GM19468 (cell line): Measurements from ENCODE around the gene CEP70.

ENCODE experiments used
- ATAC-seq: cut with Tn5 transposase; IDR thresholded peaks from one replicate; pipeline ENCODE4 v1.9.1; 2021; ENCODE audit warnings: mild to moderate bottlenecking, moderate library complexity, moderate number of reproducible peaks; ENCODE audit not compliant: unreplicated experiment; ENCODE audit errors: extremely low read depth

Gene CEP70

DNA sequence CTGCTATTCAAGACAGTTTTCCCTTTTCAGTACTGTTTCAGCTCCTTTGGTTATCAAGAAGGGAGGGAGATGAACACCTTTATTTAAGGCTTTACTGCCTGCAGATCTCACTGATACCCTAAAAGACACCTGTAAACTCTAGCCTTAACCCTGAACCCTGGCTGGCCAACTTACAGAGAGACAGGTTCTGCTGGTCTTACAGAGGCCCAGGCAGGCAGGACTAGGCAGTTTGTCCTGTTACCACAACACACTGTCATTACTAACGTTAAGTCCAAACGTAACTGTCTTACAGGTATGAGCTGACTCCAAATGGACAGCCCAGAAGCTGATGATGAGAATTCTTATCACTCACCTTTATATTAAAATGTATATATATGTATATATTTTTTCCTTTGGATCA, 117.5 kb downstream of the CEP70 start:
- ATAC-seq, result no peak

DNA sequence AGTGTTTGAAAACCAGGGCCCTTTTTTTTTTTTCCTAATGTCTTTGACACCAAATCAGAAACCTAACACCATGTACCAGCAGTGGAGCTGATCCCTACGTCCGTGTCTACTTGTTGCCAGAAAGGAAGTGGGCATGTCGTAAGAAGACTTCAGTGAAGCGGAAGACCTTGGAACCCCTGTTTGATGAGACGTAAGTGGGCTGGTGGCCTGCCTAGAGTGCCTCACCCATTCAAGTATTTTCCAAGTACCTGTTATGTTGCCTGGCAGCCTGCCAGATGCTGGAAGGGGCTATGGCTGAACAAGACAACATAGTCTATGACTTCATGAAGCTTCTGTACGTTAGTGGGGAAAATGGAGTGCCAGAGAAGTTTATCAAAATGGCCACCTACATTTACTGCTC, 119.9 kb downstream of the CEP70 start:
- ATAC-seq, result no peak

DNA sequence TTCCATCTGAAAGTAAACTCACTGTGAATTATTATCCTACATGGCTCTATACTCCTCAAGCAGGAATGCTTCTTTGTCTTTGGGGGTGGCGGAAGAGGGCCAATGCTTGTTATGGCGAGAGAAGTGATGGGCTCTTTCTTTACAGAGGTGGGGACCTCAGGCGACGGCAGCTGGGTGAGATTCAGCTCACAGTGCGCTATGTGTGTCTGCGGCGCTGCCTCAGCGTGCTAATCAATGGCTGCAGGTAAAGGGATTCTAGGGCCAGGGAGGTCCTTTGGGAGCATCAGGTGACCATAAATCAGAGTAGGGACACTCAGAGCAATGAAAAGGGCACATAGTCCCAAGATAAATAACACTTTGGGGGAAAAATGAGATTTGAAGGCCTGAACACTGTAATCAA, 120.7 kb downstream of the CEP70 start:
- ATAC-seq, result no peak

DNA sequence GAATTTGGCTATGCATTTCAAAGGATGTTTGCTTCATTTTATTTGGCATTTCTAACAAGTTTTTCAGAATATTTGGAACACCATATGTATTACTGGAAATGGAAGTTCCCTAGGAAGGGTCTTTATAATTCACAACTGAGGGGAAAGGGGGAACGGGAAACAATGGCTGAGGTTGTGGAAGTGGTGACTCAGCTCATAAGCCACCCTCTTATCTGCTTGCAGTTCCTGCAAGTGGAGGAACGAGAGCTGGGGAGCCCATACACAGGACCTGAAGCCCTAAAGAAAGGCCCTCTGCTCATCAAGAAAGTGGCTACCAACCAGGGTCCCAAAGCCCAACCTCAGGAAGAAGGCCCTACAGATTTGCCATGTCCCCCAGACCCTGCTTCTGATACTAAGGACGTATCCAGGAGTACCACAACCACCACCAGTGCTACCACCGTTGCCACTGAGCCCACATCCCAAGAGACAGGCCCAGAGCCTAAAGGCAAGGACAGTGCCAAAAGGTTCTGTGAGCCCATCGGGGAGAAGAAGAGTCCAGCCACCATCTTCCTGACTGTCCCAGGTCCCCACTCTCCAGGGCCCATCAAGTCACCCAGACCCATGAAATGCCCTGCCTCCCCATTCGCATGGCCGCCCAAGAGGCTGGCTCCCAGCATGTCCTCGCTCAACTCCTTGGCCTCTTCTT, 121.8 kb downstream of the CEP70 start:
- ATAC-seq, result no peak

DNA sequence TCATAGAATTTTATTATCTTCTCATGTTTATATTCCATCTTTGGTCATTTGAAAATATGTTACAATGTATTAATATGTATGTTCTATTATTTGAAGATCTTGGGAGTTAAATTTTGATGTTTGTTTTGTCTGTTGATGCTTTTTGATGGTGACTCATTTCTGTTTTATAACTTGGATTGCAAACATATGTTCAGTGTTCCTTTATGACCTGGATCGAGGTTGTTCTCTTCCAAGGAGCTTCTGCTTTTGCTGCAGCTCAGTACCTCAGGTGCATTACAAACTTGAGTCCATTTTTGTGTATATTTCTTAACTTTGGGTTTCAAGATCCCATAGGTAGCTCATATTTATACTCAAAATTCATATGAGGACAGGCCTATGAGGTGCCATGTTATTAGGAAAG, 122.6 kb downstream of the CEP70 start:
- ATAC-seq, result no peak

GRCh38 chr3:138470687-138471086, 123.4 kb downstream of the CEP70 start:
- ATAC-seq, result no peak

GRCh38 chr3:138469874-138470273, 124.2 kb downstream of the CEP70 start:
- no peak for ATAC-seq

- ATAC-seq, result no peak
These were observed 125.2 kb downstream of the CEP70 start for GRCh38 chr3:138468886-138469285.

DNA sequence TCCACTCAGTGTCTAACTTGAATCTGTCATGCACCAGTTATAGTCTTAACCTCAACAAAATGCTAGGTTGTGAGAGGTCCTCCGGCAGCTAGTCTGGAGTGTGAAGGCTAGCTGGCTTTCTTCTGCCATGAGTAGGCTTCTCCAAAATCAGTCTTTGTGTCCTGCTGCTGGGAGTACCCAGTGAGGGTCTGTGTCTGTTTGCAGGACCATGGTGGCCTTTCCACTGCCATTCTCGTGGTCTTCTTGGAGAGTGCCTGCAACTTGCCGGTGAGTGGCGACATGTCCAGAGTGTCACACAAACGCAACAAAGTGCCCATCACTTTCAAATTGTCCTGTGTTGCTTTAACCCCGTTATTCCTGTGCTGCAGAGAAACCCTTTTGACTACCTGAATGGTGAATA, 125.6 kb downstream of the CEP70 start:
- ATAC-seq, result no peak

DNA sequence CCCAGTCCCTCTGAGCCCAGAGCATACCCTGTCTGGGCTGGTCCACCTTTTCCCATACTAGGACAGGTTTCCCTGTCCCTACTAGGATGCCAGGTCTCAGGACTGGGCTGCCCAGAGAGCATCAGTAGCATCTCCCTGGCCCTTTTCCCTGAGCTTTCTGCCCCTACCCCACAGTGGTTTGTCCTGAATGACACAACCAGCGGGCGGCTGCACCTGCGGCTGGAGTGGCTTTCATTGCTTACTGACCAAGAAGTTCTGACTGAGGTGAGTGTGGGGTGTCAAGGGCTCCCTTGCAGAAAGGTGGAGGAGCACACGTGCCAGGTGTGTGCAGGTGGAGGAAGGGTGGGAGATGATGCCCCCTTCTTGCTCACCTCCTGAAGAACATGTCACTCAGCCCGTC, 126.1 kb downstream of the CEP70 start:
- no peak for ATAC-seq

GRCh38 chr3:138465925-138466324, 128.1 kb downstream of the CEP70 start:
- no peak for ATAC-seq

DNA sequence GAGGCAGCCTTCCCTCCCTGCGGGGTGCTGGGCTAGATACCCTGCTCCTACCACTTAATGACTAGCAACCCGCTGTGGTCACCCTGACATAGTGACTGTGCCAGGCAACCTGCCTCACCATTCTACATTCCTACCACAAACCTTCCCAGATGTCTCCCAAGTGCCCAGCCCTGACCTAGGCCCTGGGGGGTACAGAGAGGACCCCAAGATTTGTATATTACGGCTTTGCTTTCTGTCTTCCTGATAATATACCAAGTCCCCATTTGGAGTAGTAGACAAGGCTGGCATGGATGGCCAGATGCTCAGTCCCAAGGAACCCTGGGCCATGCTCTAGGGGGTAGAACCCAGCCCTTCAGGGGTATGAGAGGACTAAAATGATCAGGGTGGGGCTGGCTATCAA, 128.6 kb downstream of the CEP70 start:
- ATAC-seq, result no peak

DNA sequence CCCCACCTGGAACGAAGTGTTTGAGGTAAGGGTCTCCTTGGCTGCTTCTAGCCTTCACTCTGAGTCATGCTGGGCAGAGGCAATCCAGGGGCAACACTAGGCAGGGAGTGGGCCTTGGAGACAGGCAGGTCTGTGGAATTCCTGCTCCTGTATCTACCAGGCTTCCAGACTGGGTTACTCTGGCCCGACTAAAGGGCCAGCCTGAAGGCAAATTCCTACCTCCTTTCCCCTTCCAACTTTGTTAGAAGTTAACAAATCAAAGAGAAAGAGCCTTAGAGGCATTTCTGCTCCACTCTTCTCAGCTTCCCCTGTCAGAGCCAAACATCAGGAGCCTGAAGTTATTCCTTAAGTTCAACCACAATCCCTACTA, 129.6 kb downstream of the CEP70 start:
- no peak for ATAC-seq

GRCh38 chr3:138463724-138464490, 130.2 kb downstream of the CEP70 start:
- ATAC-seq, result no peak

- ATAC-seq, result no peak
These were observed 132.2 kb downstream of the CEP70 start for GRCh38 chr3:138461896-138462295.

- ATAC-seq, result no peak
These were observed 132.8 kb downstream of the CEP70 start for GRCh38 chr3:138461246-138461645.

- ATAC-seq, result no peak
These were observed 133.4 kb downstream of the CEP70 start for GRCh38 chr3:138460536-138461205.

DNA sequence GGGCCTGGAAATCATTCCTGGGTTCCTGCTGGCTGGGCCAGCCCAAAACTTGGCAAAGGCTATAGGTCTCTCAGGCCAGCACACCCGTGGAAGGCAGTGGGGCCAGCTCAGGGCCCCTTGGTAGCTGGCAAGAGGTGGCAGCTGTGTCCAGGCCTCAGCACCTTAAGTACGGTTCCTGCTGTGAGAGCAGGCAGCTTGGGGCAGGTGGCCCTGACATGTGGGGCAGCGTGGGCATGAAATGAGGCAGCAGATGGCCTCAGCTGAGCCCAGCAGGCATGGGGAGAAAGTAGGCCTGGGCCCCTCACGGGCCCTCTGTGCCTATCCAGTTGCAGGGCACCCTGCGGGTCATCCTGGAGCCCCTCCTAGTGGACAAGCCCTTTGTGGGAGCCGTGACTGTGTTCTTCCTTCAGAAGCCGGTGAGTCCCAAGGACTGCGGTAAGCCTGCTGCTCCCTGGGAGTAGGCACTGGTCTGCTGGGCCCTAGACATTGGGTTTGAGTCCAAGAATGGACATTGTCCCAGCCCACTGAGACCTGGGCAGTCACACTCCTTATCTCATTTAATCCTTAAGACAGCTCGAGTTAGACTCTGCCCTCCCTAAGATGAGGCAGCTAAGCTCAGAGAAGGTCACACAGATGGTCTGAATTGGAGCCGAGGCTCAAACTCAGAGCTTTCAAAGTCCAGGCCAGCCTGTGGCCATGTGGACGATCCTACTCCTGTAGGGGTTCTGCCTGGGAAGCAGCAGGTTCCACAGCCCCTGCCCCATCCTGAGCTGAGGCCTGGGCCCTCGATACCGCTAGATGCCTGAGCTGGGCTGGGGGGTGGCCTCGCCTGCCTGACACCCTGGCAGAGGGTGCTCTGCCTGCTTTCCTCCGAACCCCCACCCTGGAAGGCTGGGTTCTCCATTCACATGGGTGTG, 134.2 kb downstream of the CEP70 start:
- no peak for ATAC-seq

DNA sequence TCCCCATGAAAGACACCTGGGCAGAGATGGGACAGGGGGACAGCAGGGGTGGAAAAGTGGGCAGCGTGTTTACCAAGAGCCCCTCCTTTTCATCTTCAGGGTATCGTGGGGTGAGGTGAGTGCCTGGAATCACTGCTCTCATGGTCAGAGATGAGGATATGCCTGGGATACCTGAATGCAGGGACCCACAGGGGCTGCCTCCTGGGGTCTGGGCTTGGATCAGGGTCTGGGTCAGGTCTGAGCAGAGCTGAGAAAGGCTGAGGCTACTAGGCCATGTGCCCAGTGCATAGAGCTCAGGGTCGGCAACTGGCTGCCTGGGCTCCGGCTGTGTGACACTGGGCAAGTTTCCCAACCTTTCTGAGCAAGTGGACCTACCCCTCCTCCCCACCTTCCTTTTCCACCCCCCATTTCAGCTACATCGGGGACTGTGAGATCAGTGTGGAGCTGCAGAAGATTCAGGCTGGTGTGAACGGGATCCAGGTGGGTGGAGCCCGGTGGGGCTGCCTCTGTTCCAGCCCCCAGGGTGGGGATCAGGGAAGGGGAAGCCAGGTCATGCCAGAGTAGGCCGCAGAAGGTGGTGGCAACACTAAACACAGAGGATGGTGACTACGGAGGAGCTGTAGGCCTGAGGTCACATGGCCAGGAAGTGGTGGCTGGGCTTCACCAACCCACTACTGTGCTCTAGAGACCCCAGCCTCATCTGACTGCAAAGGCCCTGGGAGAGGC, 135.1 kb downstream of the CEP70 start:
- ATAC-seq, result no peak
